HepG2 (cell line): Measurements from ENCODE around the gene MEX3D. TPM values are rescaled to one million over a fixed set of nuclear protein-coding genes. Genes with fewer than 3 reads are reported as not detected.

Experiments used
- ATAC-seq: fragments of 200-7000 bp; cut with Tn5 transposase; 3 replicates; pipeline ENCODE4 v1.9.1; 2020; ENCODE audit warnings: mild to moderate bottlenecking, moderate library complexity
- BruUV-seq: library from RNA; stranded (reverse); fragments of 400-500 nt; replicated peaks from 2 replicates; lab custom pipeline; 2021; lab: Mats Ljungman, UMichigan
- CTCF ChIA-PET: fragments of 300-600 bp; formaldehyde crosslinking; extraction: SDS; loops from one replicate; lab custom pipeline; 2021; ENCODE audit warnings: low total read pairs, inconsistent platforms, low intra/inter-chr PET ratio; lab: Yijun Ruan, JAX
- POLR2A ChIA-PET: fragments of 350-600 bp; sonication (Branson Sonifier 250); formaldehyde crosslinking; loops from one replicate; lab custom pipeline; 2020; ENCODE audit warnings: antibody characterized with exemption, inconsistent platforms; lab: Yijun Ruan, JAX
- DNase-seq: peaks from one replicate; pipeline ENCODE4 v3.0.0-alpha.2; 2015; ENCODE audit warnings: low spot score
- FAIRE-seq: peaks from 3 replicates; lab custom pipeline; 2011; peaks lifted over from hg19 to GRCh38; lab: Jason Lieb, UNC
- H2AFZ ChIP-seq: one replicate; pipeline ENCODE4 v1.6.1; 2011; ENCODE audit warnings: low read length, inconsistent platforms
- H3K27ac ChIP-seq: fragments of 300-600 bp; 3 replicates; pipeline ENCODE4 v1.8.0; 2011; ENCODE audit warnings: mixed run types, mild to moderate bottlenecking, mixed read lengths, low read length, inconsistent platforms; ENCODE audit not compliant: insufficient read depth; ENCODE audit errors: extremely low read length
- H3K27me3 ChIP-seq, 2 experiments: fragments of 200-600 bp in 1 of 2; 2 replicates in 1 of 2; 3 replicates in 1 of 2; pipeline versions ENCODE4 v1.6.0 to v1.8.0; 2011; ENCODE audit warnings: low read length in 2 of 2, mild to moderate bottlenecking in 2 of 2, moderate library complexity in 2 of 2, inconsistent platforms in 1 of 2; ENCODE audit not compliant: insufficient read depth in 2 of 2, control insufficient read depth in 1 of 2
- H3K36me3 ChIP-seq, 2 experiments: fragments of 200-600 bp in 1 of 2; replicated peaks in 1 of 2; 2 replicates in 1 of 2; 3 replicates in 1 of 2; pipeline versions ENCODE4 v1.5.1 to v1.8.0; 2011; ENCODE audit warnings: low read length in 2 of 2, inconsistent platforms in 1 of 2; ENCODE audit not compliant: insufficient read depth in 2 of 2, control insufficient read depth in 1 of 2
- H3K4me1 ChIP-seq: 2 replicates; pipeline ENCODE4 v1.5.1; 2012; ENCODE audit warnings: low read length, inconsistent platforms; ENCODE audit not compliant: insufficient read depth
- H3K4me2 ChIP-seq: 2 replicates; pipeline ENCODE4 v1.6.0; 2011; ENCODE audit warnings: low read depth, low read length, inconsistent platforms
- H3K4me3 ChIP-seq, 3 experiments: fragments of 200-600 bp in 1 of 3; sonication (generic), shearing (Covaris generic) in 1 of 3; replicated peaks in 1 of 3; 2 replicates each; pipeline ENCODE4 v1.5.1; 2011 to 2016; ENCODE audit warnings: low read length in 3 of 3, inconsistent platforms in 2 of 3, low read depth in 2 of 3, mild to moderate bottlenecking in 2 of 3, control low read depth in 1 of 3, mixed read lengths in 1 of 3; ENCODE audit not compliant: insufficient read depth in 1 of 3
- H3K79me2 ChIP-seq: one replicate; pipeline ENCODE4 v1.6.1; 2011; ENCODE audit warnings: low read length, inconsistent platforms; ENCODE audit not compliant: insufficient read depth
- H3K9ac ChIP-seq: 2 replicates; pipeline ENCODE4 v1.6.0; 2011; ENCODE audit warnings: mild to moderate bottlenecking, low read depth, low read length, inconsistent platforms; ENCODE audit not compliant: insufficient read depth
- H3K9me3 ChIP-seq: 2 replicates; pipeline ENCODE4 v1.5.1; 2012; ENCODE audit warnings: mild to moderate bottlenecking, low read length
- H4K20me1 ChIP-seq: 2 replicates; pipeline ENCODE4 v1.6.0; 2011; ENCODE audit warnings: inconsistent platforms, mild to moderate bottlenecking, low read length, moderate library complexity; ENCODE audit not compliant: insufficient read depth
- ATF4 ChIP-seq, 2 experiments: fragments of 450-650 bp in 1 of 2; sonication (generic) in 1 of 2; formaldehyde crosslinking; IDR thresholded peaks; 2 replicates each; pipeline versions ENCODE4 v1.5.0 to v1.8.0; 2020 to 2022; ENCODE audit warnings: mild to moderate bottlenecking in 1 of 2, missing genetic modification reagents in 1 of 2
- KLF12 ChIP-seq: sonication (generic); formaldehyde crosslinking; IDR thresholded peaks from 2 replicates; pipeline ENCODE4 v1.4.0; 2020; ENCODE audit warnings: missing genetic modification reagents, borderline replicate concordance
- MEIS1 ChIP-seq: sonication (generic); formaldehyde crosslinking; IDR thresholded peaks from 2 replicates; pipeline ENCODE4 v1.9.0; 2021; ENCODE audit warnings: mild to moderate bottlenecking, missing genetic modification reagents, moderate library complexity, borderline replicate concordance
- TRAFD1 ChIP-seq: sonication (generic); formaldehyde crosslinking; IDR thresholded peaks from 2 replicates; pipeline ENCODE4 v1.5.1; 2020; ENCODE audit warnings: missing genetic modification reagents, mild to moderate bottlenecking, borderline replicate concordance
- ZFP1 ChIP-seq: IDR thresholded peaks from 2 replicates; pipeline ENCODE4 v1.6.1; 2016
- ZNF121 ChIP-seq: sonication (generic); formaldehyde crosslinking; IDR thresholded peaks from 2 replicates; pipeline ENCODE4 v1.5.0; 2020; ENCODE audit warnings: mild to moderate bottlenecking, missing genetic modification reagents
- ZNF713 ChIP-seq: sonication (generic); formaldehyde crosslinking; IDR thresholded peaks from 2 replicates; pipeline ENCODE4 v1.4.0; 2020; ENCODE audit warnings: mild to moderate bottlenecking, missing genetic modification reagents
- ZSCAN30 ChIP-seq: sonication (generic); formaldehyde crosslinking; IDR thresholded peaks from 2 replicates; pipeline ENCODE4 v1.5.0; 2020; ENCODE audit warnings: mild to moderate bottlenecking, missing genetic modification reagents
- WGBS: methylation state at CpG from one replicate; pipeline ENCODE4 v1.1.6; 2017; ENCODE audit warnings: low lambda C conversion rate; 5-methylcytosine and 5-hydroxymethylcytosine counted together
- in situ Hi-C: cut with HindIII; loops from 2 replicates; pipeline ENCODE4 v1.10.0; 2017; ENCODE audit warnings: low pct_unique_long_range_greater_than_20kb; ENCODE audit not compliant: extremely low pct_ligation_motif_present
- intact Hi-C: fragments of 100-400 bp; cut with micrococcal nuclease; formaldehyde crosslinking; loops from one replicate; pipeline ENCODE4 v1.10.0; 2022; ENCODE audit not compliant: unreplicated experiment
- polyA plus RNA-seq, 8 experiments: library from polyadenylated mRNA; depleted of rRNA in 3 of 8; stranded (reverse) in 7 of 8; unstranded in 1 of 8; fragments of >200 nt; fragmentation: Illumina TruSeq in 4 of 8; extraction: Trizol in 4 of 8; gene quantifications; 2 replicates each; pipeline versions ENCODE4 v1.2.1 to v1.2.3, GENCODE V29; 2011 to 2016; ENCODE audit warnings: low read depth in 4 of 8, missing spikeins in 1 of 8, mixed read lengths in 1 of 8; ENCODE audit not compliant: insufficient read depth in 1 of 8
- total RNA-seq, 5 experiments: library from RNA; depleted of rRNA; stranded (reverse); fragments of >200 nt; fragmentation: Illumina TruSeq; extraction: Trizol; gene quantifications; 2 replicates each; pipeline ENCODE4 v1.2.3, GENCODE V29; 2016; ENCODE audit warnings: low read depth in 1 of 5

Gene MEX3D
- total and polyA plus RNA-seq, 2 of the 13 experiments (the other 11 are each of a cell fraction or from before 2014, with no cell fraction given) = 3.6 to 17.1 TPM

- no peak for DNase-seq
- H3K4me1 ChIP-seq = peaks cover 8% of the 10 kb centered on the region
- H3K27ac ChIP-seq = no peak overlapping the region
- intact Hi-C loops (no loop called here), in situ Hi-C loops (no loop called here)
- H4K20me1 ChIP-seq = no peaks in the 10 kb centered on the region
- peaks cover 1 to 12% of the 10 kb centered on the region in 2 experiments; a peak in 4 of 5 replicates for H3K27me3 ChIP-seq
- no peak for TF ChIP-seq KLF12 (CRISPR knock-in tag)
- TF ChIP-seq ZSCAN30 (CRISPR knock-in tag) = no peak
- TF ChIP-seq ZNF713 = no peak
- TF ChIP-seq ATF4 (CRISPR knock-in tag; IDR thresholded peaks at IDR 0.05) = no peak
- no peak for TF ChIP-seq ZFP1 (CRISPR knock-in tag)
- TF ChIP-seq MEIS1 (CRISPR knock-in tag) = no peak
- no peak for TF ChIP-seq TRAFD1 (CRISPR knock-in tag)
- no peak for TF ChIP-seq ZNF121 (CRISPR knock-in tag)
- no TSS peak for BruUV-seq
- no peak overlapping the region for H3K4me3 ChIP-seq
- H3K36me3 ChIP-seq = no peaks in the 10 kb centered on the region
- 80% methylated on average over 3 of the region's 14 CpGs for WGBS
- H3K4me2 ChIP-seq = no peak overlapping the region
- H2AFZ ChIP-seq = no peak overlapping the region
- ATAC-seq = no peak
- CTCF ChIA-PET = no interaction called here
- POLR2A ChIA-PET = no interaction called here
- H3K9me3 ChIP-seq = no peaks in the 10 kb centered on the region
- H3K9ac ChIP-seq = no peak overlapping the region
- FAIRE-seq = no peak
- no peaks in the 10 kb centered on the region for H3K79me2 ChIP-seq
Measured at GRCh38 chr19:1534972-1535371, 33.2 kb downstream of the MEX3D start.
